Keratinocyte (primary cell): ENCODE data around the gene RAP1GAP. TPM values are rescaled to one million over a fixed set of nuclear protein-coding genes. Genes with fewer than 3 reads are reported as not detected.

Source experiments
- DNase-seq: peaks from one replicate; pipeline ENCODE4 v3.0.0-alpha.2; 2011; ENCODE audit warnings: low read depth, missing footprints, low spot score
- FAIRE-seq: peaks from 2 replicates; lab custom pipeline; 2011; peaks lifted over from hg19 to GRCh38; lab: Jason Lieb, UNC
- H2AFZ ChIP-seq: 2 replicates; pipeline ENCODE4 v1.6.0; 2012; ENCODE audit warnings: low read length, control low read depth, inconsistent platforms; ENCODE audit not compliant: control insufficient read depth
- H3K27ac ChIP-seq: 2 replicates; pipeline ENCODE4 v1.5.1; 2011; ENCODE audit warnings: low read length; ENCODE audit not compliant: control insufficient read depth, insufficient read depth
- H3K27me3 ChIP-seq: 3 replicates; pipeline ENCODE4 v1.6.0; 2011; ENCODE audit warnings: low read length; ENCODE audit not compliant: control insufficient read depth, insufficient read depth; ENCODE audit errors: extremely low read depth
- H3K36me3 ChIP-seq, 2 experiments: 2 replicates in 1 of 2; 3 replicates in 1 of 2; pipeline ENCODE4 v1.5.1; 2011; ENCODE audit warnings: low read length in 2 of 2, mild to moderate bottlenecking in 1 of 2; ENCODE audit not compliant: control insufficient read depth in 2 of 2, insufficient read depth in 2 of 2; ENCODE audit errors: extremely low read depth in 1 of 2
- H3K4me1 ChIP-seq: 3 replicates; pipeline ENCODE4 v1.5.1; 2011; ENCODE audit warnings: low read length; ENCODE audit not compliant: control insufficient read depth, insufficient read depth; ENCODE audit errors: extremely low read depth
- H3K4me2 ChIP-seq: 3 replicates; pipeline ENCODE4 v1.6.0; 2011; ENCODE audit warnings: low read depth, low read length; ENCODE audit not compliant: control insufficient read depth, insufficient read depth; ENCODE audit errors: extremely low read depth
- H3K4me3 ChIP-seq, 3 experiments: fragments of 200-600 bp in 1 of 3; sonication (generic) in 1 of 3; 2 replicates in 2 of 3; 3 replicates in 1 of 3; pipeline ENCODE4 v1.5.1; 2011 to 2016; ENCODE audit warnings: low read length in 3 of 3, mild to moderate bottlenecking in 3 of 3, control low read depth in 2 of 3, inconsistent platforms in 1 of 3, low read depth in 1 of 3, mixed read lengths in 1 of 3, mixed run types in 1 of 3, moderate library complexity in 1 of 3; ENCODE audit not compliant: control insufficient read depth in 2 of 3, insufficient read depth in 2 of 3; ENCODE audit errors: extremely low read depth in 1 of 3
- H3K79me2 ChIP-seq: 2 replicates; pipeline ENCODE4 v1.6.0; 2012; ENCODE audit warnings: low read length; ENCODE audit not compliant: control insufficient read depth, insufficient read depth
- H3K9ac ChIP-seq: 3 replicates; pipeline ENCODE4 v1.6.0; 2011; ENCODE audit warnings: low read length; ENCODE audit not compliant: control insufficient read depth, insufficient read depth; ENCODE audit errors: extremely low read depth
- H3K9me1 ChIP-seq: 3 replicates; pipeline ENCODE4 v1.6.0; 2011; ENCODE audit warnings: low read length; ENCODE audit not compliant: control insufficient read depth, insufficient read depth; ENCODE audit errors: extremely low read depth
- H3K9me3 ChIP-seq: 2 replicates; pipeline ENCODE4 v1.5.1; 2012; ENCODE audit warnings: low read depth, low read length; ENCODE audit not compliant: control insufficient read depth
- H4K20me1 ChIP-seq: 3 replicates; pipeline ENCODE4 v1.6.0; 2011; ENCODE audit warnings: low read length; ENCODE audit not compliant: control insufficient read depth, insufficient read depth; ENCODE audit errors: extremely low read depth
- EZH2 ChIP-seq: IDR thresholded peaks from one replicate; pipeline ENCODE4 v1.6.1; 2012; ENCODE audit warnings: inconsistent platforms, mild to moderate bottlenecking, low read length, moderate library complexity
- dilution Hi-C: fragments of 300-500 bp; cut with MboI; formaldehyde crosslinking; loops from one replicate; pipeline ENCODE4 v1.7.0; 2020; ENCODE audit warnings: low sequenced_read_pairs; ENCODE audit not compliant: extremely low pct_ligation_motif_present
- polyA plus RNA-seq, 5 experiments: library from polyadenylated mRNA; depleted of rRNA in 3 of 5; stranded (reverse) in 3 of 5; stranded (forward) in 1 of 5; unstranded in 1 of 5; fragments of >200 nt; gene quantifications; 1 replicate in 1 of 5; 2 replicates in 3 of 5; 3 replicates in 1 of 5; pipeline versions ENCODE4 v1.2.1 to v1.2.3, GENCODE V29; 2011 to 2012; ENCODE audit warnings: missing spikeins in 2 of 5, low read depth in 1 of 5, low replicate concordance in 1 of 5
- TF ChIP-seq, protein P1 (sequence below), 3 experiments: IDR thresholded peaks in 1 of 3; conservative IDR thresholded peaks in 1 of 3; optimal IDR thresholded peaks in 1 of 3; 2 replicates in 2 of 3; 3 replicates in 1 of 3; pipeline versions ENCODE3 to v1.5.1; 2011; ENCODE audit warnings: low read length in 3 of 3, mild to moderate bottlenecking in 3 of 3, moderate library complexity in 2 of 3, control low read depth in 1 of 3, inconsistent platforms in 1 of 3; ENCODE audit not compliant: insufficient read depth in 2 of 3; ENCODE audit errors: extremely low read depth in 1 of 3

The RAP1GAP gene
- polyA plus RNA-seq, 1 donor (not counting 4 experiments of a cell fraction or from before 2014, with no cell fraction given): 1.1 TPM

GRCh38 chr1:21702780-21703179, 33.6 kb upstream of the RAP1GAP start:
- Histone ChIP-seq H3K4me3 (no peak overlapping the region), H4K20me1 (no peaks in the 10 kb centered on the region), H3K9me3 (no peaks in the 10 kb centered on the region), H3K27ac (no peak overlapping the region), H3K9ac (no peak overlapping the region), H2AFZ (no peak overlapping the region), H3K4me2 (no peak overlapping the region), H3K27me3 (no peaks in the 10 kb centered on the region), H3K79me2 (no peaks in the 10 kb centered on the region), H3K9me1 (no peaks in the 10 kb centered on the region), H3K4me1 (no peaks in the 10 kb centered on the region), H3K36me3 (peaks cover 12 to 14% of the 10 kb centered on the region in 2 experiments)
- FAIRE-seq (peak; percentile 5), DNase-seq (no peak)
- TF ChIP-seq, protein P1, sequence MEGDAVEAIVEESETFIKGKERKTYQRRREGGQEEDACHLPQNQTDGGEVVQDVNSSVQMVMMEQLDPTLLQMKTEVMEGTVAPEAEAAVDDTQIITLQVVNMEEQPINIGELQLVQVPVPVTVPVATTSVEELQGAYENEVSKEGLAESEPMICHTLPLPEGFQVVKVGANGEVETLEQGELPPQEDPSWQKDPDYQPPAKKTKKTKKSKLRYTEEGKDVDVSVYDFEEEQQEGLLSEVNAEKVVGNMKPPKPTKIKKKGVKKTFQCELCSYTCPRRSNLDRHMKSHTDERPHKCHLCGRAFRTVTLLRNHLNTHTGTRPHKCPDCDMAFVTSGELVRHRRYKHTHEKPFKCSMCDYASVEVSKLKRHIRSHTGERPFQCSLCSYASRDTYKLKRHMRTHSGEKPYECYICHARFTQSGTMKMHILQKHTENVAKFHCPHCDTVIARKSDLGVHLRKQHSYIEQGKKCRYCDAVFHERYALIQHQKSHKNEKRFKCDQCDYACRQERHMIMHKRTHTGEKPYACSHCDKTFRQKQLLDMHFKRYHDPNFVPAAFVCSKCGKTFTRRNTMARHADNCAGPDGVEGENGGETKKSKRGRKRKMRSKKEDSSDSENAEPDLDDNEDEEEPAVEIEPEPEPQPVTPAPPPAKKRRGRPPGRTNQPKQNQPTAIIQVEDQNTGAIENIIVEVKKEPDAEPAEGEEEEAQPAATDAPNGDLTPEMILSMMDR (optimal IDR thresholded peaks at IDR 0.05 in 1 of 3, IDR thresholded peaks at IDR 0.05 in 1 of 3, conservative IDR thresholded peaks at IDR 0.05 in 1 of 3; ENCODE audit: extremely low read depth in 1 of 3, insufficient read depth in 2 of 3, low read length in 3 of 3): no peak
- TF ChIP-seq EZH2: no peak
- dilution Hi-C loops: no loop called here

- TF ChIP-seq, protein P1 (optimal IDR thresholded peaks at IDR 0.05 in 1 of 3, IDR thresholded peaks at IDR 0.05 in 1 of 3, conservative IDR thresholded peaks at IDR 0.05 in 1 of 3; ENCODE audit: extremely low read depth in 1 of 3, insufficient read depth in 2 of 3, low read length in 3 of 3): no peak
- no peak for TF ChIP-seq EZH2
- H3K36me3 ChIP-seq: peaks cover 9 to 14% of the 10 kb centered on the region in 2 experiments
Measured at GRCh38 chr1:21701401-21701800, 32.2 kb upstream of the RAP1GAP start.

More at GRCh38 chr1:21701401-21701800, 32.2 kb upstream of the RAP1GAP start:
- Histone ChIP-seq H2AFZ (no peak overlapping the region), H3K27ac (no peak overlapping the region), H3K9ac (no peak overlapping the region), H3K4me3 (no peak overlapping the region), H3K9me3 (no peaks in the 10 kb centered on the region), H4K20me1 (no peaks in the 10 kb centered on the region), H3K9me1 (no peaks in the 10 kb centered on the region), H3K4me1 (no peaks in the 10 kb centered on the region), H3K79me2 (no peaks in the 10 kb centered on the region), H3K4me2 (no peak overlapping the region), H3K27me3 (no peaks in the 10 kb centered on the region)
- dilution Hi-C loops: no loop called here
- FAIRE-seq: no peak
- no peak for DNase-seq
